ENCODE results near the gene ZBTB18.
A peak's percentile ranks its signal among the peaks of the same experiment; 100 is the strongest.

Gene ZBTB18

GRCh38 chr1:244084763-244085162 is 33.7 kb downstream of the ZBTB18 start:
- Histone ChIP-seq H3K4me3 (ENCODE audit: control insufficient read depth in 1 of 7, extremely low read depth in 1 of 7, insufficient read depth in 4 of 7, low read depth in 2 of 7, low read length in 6 of 7) (no peak overlapping the region), H3K4me1 (ENCODE audit: control extremely low read depth in 1 of 4, control insufficient read depth in 4 of 4, insufficient read depth in 4 of 4, low read length in 3 of 4) (peaks cover 0 to 7% (median 2%) of the 10 kb centered on the region in 4 experiments), H3K27ac (ENCODE audit: insufficient read depth in 1 of 2, low read depth in 1 of 2, low read length in 2 of 2, poor library complexity in 1 of 2, severe bottlenecking in 2 of 2) (no peak overlapping the region), H3K9me3 (ENCODE audit: control extremely low read depth in 1 of 5, control insufficient read depth in 4 of 5, insufficient read depth in 2 of 5, low read depth in 1 of 5, low read length in 4 of 5) (peaks cover 0 to 5% (median 0%) of the 10 kb centered on the region in 5 experiments), H3K27me3 (replicated peaks in 2 of 5; ENCODE audit: control insufficient read depth in 4 of 5, insufficient read depth in 5 of 5, low read length in 4 of 5) (no peaks in the 10 kb centered on the region), H3K36me3 (ENCODE audit: control insufficient read depth in 4 of 4, insufficient read depth in 4 of 4, low read length in 3 of 4) (no peaks in the 10 kb centered on the region)
- ChIA-PET CTCF (no interaction called here), POLR2A (no interaction called here)
- WGBS (ENCODE audit: insufficient coverage): no CpG with 5 or more reads among the region's 3 CpGs
- DNase-seq: peak; percentile 56 to 83 (median 73)

GRCh38 chr1:244085891-244086290 is 34.8 kb downstream of the ZBTB18 start:
- ChIA-PET CTCF (no interaction called here), POLR2A (no interaction called here)
- WGBS (ENCODE audit: insufficient coverage): 100% methylated on average over 1 of the region's 2 CpGs

GRCh38 chr1:244087021-244087560 is 36.0 kb downstream of the ZBTB18 start:
- CTCF ChIA-PET: no interaction called here
- no peak overlapping the region for H3K4me3 ChIP-seq (ENCODE audit: control insufficient read depth in 1 of 7, extremely low read depth in 1 of 7, insufficient read depth in 4 of 7, low read depth in 2 of 7, low read length in 6 of 7)
- H3K36me3 ChIP-seq (ENCODE audit: control insufficient read depth in 4 of 4, insufficient read depth in 4 of 4, low read length in 3 of 4): no peaks in the 10 kb centered on the region
- H3K27me3 ChIP-seq (replicated peaks in 2 of 5; ENCODE audit: control insufficient read depth in 4 of 5, insufficient read depth in 5 of 5, low read length in 4 of 5): no peaks in the 10 kb centered on the region
- POLR2A ChIA-PET: no interaction called here
- WGBS (ENCODE audit: insufficient coverage): 99% methylated on average over 12 of the region's 13 CpGs
- peaks cover 0 to 7% (median 2%) of the 10 kb centered on the region in 4 experiments for H3K4me1 ChIP-seq (ENCODE audit: control extremely low read depth in 1 of 4, control insufficient read depth in 4 of 4, insufficient read depth in 4 of 4, low read length in 3 of 4)
- peaks cover 0 to 5% (median 0%) of the 10 kb centered on the region in 5 experiments for H3K9me3 ChIP-seq (ENCODE audit: control extremely low read depth in 1 of 5, control insufficient read depth in 4 of 5, insufficient read depth in 2 of 5, low read depth in 1 of 5, low read length in 4 of 5)
- no peak overlapping the region for H3K27ac ChIP-seq (ENCODE audit: insufficient read depth in 1 of 2, low read depth in 1 of 2, low read length in 2 of 2, poor library complexity in 1 of 2, severe bottlenecking in 2 of 2)
- no peak for DNase-seq

More at GRCh38 chr1:244085891-244086290, 34.8 kb downstream of the ZBTB18 start:
- DNase-seq: no peak
- Histone ChIP-seq H3K4me3 (ENCODE audit: control insufficient read depth in 1 of 7, extremely low read depth in 1 of 7, insufficient read depth in 4 of 7, low read depth in 2 of 7, low read length in 6 of 7) (no peak overlapping the region), H3K27ac (ENCODE audit: insufficient read depth in 1 of 2, low read depth in 1 of 2, low read length in 2 of 2, poor library complexity in 1 of 2, severe bottlenecking in 2 of 2) (no peak overlapping the region), H3K4me1 (ENCODE audit: control extremely low read depth in 1 of 4, control insufficient read depth in 4 of 4, insufficient read depth in 4 of 4, low read length in 3 of 4) (peaks cover 0 to 7% (median 2%) of the 10 kb centered on the region in 4 experiments), H3K9me3 (ENCODE audit: control extremely low read depth in 1 of 5, control insufficient read depth in 4 of 5, insufficient read depth in 2 of 5, low read depth in 1 of 5, low read length in 4 of 5) (peaks cover 0 to 5% (median 0%) of the 10 kb centered on the region in 5 experiments), H3K36me3 (ENCODE audit: control insufficient read depth in 4 of 4, insufficient read depth in 4 of 4, low read length in 3 of 4) (no peaks in the 10 kb centered on the region), H3K27me3 (replicated peaks in 2 of 5; ENCODE audit: control insufficient read depth in 4 of 5, insufficient read depth in 5 of 5, low read length in 4 of 5) (no peaks in the 10 kb centered on the region)

GRCh38 chr1:244087611-244088010 is 36.5 kb downstream of the ZBTB18 start:
- Histone ChIP-seq H3K4me3 (ENCODE audit: control insufficient read depth in 1 of 7, extremely low read depth in 1 of 7, insufficient read depth in 4 of 7, low read depth in 2 of 7, low read length in 6 of 7) (no peak overlapping the region), H3K4me1 (ENCODE audit: control extremely low read depth in 1 of 4, control insufficient read depth in 4 of 4, insufficient read depth in 4 of 4, low read length in 3 of 4) (peaks cover 0 to 7% (median 2%) of the 10 kb centered on the region in 4 experiments), H3K27me3 (replicated peaks in 2 of 5; ENCODE audit: control insufficient read depth in 4 of 5, insufficient read depth in 5 of 5, low read length in 4 of 5) (no peaks in the 10 kb centered on the region), H3K9me3 (ENCODE audit: control extremely low read depth in 1 of 5, control insufficient read depth in 4 of 5, insufficient read depth in 2 of 5, low read depth in 1 of 5, low read length in 4 of 5) (peaks cover 0 to 5% (median 0%) of the 10 kb centered on the region in 5 experiments), H3K36me3 (ENCODE audit: control insufficient read depth in 4 of 4, insufficient read depth in 4 of 4, low read length in 3 of 4) (no peaks in the 10 kb centered on the region), H3K27ac (ENCODE audit: insufficient read depth in 1 of 2, low read depth in 1 of 2, low read length in 2 of 2, poor library complexity in 1 of 2, severe bottlenecking in 2 of 2) (no peak overlapping the region)
- ChIA-PET POLR2A (no interaction called here), CTCF (no interaction called here)
- DNase-seq: no peak
- WGBS (ENCODE audit: insufficient coverage): 94% methylated on average over 3 of the region's 7 CpGs

- Histone ChIP-seq H3K4me1 (ENCODE audit: control extremely low read depth in 1 of 4, control insufficient read depth in 4 of 4, insufficient read depth in 4 of 4, low read length in 3 of 4) (peaks cover 0 to 7% (median 2%) of the 10 kb centered on the region in 4 experiments), H3K27ac (ENCODE audit: insufficient read depth in 1 of 2, low read depth in 1 of 2, low read length in 2 of 2, poor library complexity in 1 of 2, severe bottlenecking in 2 of 2) (no peak overlapping the region), H3K9me3 (ENCODE audit: control extremely low read depth in 1 of 5, control insufficient read depth in 4 of 5, insufficient read depth in 2 of 5, low read depth in 1 of 5, low read length in 4 of 5) (peaks cover 0 to 5% (median 0%) of the 10 kb centered on the region in 5 experiments), H3K36me3 (ENCODE audit: control insufficient read depth in 4 of 4, insufficient read depth in 4 of 4, low read length in 3 of 4) (no peaks in the 10 kb centered on the region), H3K4me3 (ENCODE audit: control insufficient read depth in 1 of 7, extremely low read depth in 1 of 7, insufficient read depth in 4 of 7, low read depth in 2 of 7, low read length in 6 of 7) (no peak overlapping the region), H3K27me3 (replicated peaks in 2 of 5; ENCODE audit: control insufficient read depth in 4 of 5, insufficient read depth in 5 of 5, low read length in 4 of 5) (no peaks in the 10 kb centered on the region)
- ChIA-PET POLR2A (interaction anchor here (0.6 kb wide), 1 partner anchor 22 kb away, joined by 3 read pairs; no protein-coding TSS in a partner anchor), CTCF (no interaction called here)
- 100% methylated on average over 3 of the region's 6 CpGs for WGBS (ENCODE audit: insufficient coverage)
- DNase-seq: no peak
Measured at GRCh38 chr1:244088161-244088560, 37.1 kb downstream of the ZBTB18 start.

GRCh38 chr1:244089561-244089960 is 38.5 kb downstream of the ZBTB18 start:
- Histone ChIP-seq H3K4me3 (ENCODE audit: control insufficient read depth in 1 of 7, extremely low read depth in 1 of 7, insufficient read depth in 4 of 7, low read depth in 2 of 7, low read length in 6 of 7) (no peak overlapping the region), H3K9me3 (ENCODE audit: control extremely low read depth in 1 of 5, control insufficient read depth in 4 of 5, insufficient read depth in 2 of 5, low read depth in 1 of 5, low read length in 4 of 5) (peaks cover 0 to 5% (median 0%) of the 10 kb centered on the region in 5 experiments), H3K36me3 (ENCODE audit: control insufficient read depth in 4 of 4, insufficient read depth in 4 of 4, low read length in 3 of 4) (no peaks in the 10 kb centered on the region), H3K27me3 (replicated peaks in 2 of 5; ENCODE audit: control insufficient read depth in 4 of 5, insufficient read depth in 5 of 5, low read length in 4 of 5) (no peaks in the 10 kb centered on the region), H3K27ac (ENCODE audit: insufficient read depth in 1 of 2, low read depth in 1 of 2, low read length in 2 of 2, poor library complexity in 1 of 2, severe bottlenecking in 2 of 2) (no peak overlapping the region), H3K4me1 (ENCODE audit: control extremely low read depth in 1 of 4, control insufficient read depth in 4 of 4, insufficient read depth in 4 of 4, low read length in 3 of 4) (peaks cover 0 to 5% (median 2%) of the 10 kb centered on the region in 4 experiments)
- WGBS (ENCODE audit: insufficient coverage): 100% methylated on average over 5 of the region's 8 CpGs
- CTCF ChIA-PET: interaction anchor here (1.4 to 2.1 kb wide), 2 partner anchors 24 to 181 kb away, joined by 3 to 4 read pairs; no protein-coding TSS in a partner anchor
- POLR2A ChIA-PET: no interaction called here
- no peak for DNase-seq

GRCh38 chr1:244090645-244091044 is 39.6 kb downstream of the ZBTB18 start:
- Histone ChIP-seq H3K4me1 (ENCODE audit: control extremely low read depth in 1 of 4, control insufficient read depth in 4 of 4, insufficient read depth in 4 of 4, low read length in 3 of 4) (peaks cover 0 to 6% (median 0%) of the 10 kb centered on the region in 4 experiments), H3K9me3 (ENCODE audit: control extremely low read depth in 1 of 5, control insufficient read depth in 4 of 5, insufficient read depth in 2 of 5, low read depth in 1 of 5, low read length in 4 of 5) (peaks cover 0 to 5% (median 0%) of the 10 kb centered on the region in 5 experiments), H3K4me3 (ENCODE audit: control insufficient read depth in 1 of 7, extremely low read depth in 1 of 7, insufficient read depth in 4 of 7, low read depth in 2 of 7, low read length in 6 of 7) (no peak overlapping the region), H3K27me3 (replicated peaks in 2 of 5; ENCODE audit: control insufficient read depth in 4 of 5, insufficient read depth in 5 of 5, low read length in 4 of 5) (no peaks in the 10 kb centered on the region), H3K36me3 (ENCODE audit: control insufficient read depth in 4 of 4, insufficient read depth in 4 of 4, low read length in 3 of 4) (no peaks in the 10 kb centered on the region), H3K27ac (ENCODE audit: insufficient read depth in 1 of 2, low read depth in 1 of 2, low read length in 2 of 2, poor library complexity in 1 of 2, severe bottlenecking in 2 of 2) (no peak overlapping the region)
- DNase-seq: no peak
- WGBS (ENCODE audit: insufficient coverage): 96% methylated on average over 3 of the region's 3 CpGs
- POLR2A ChIA-PET: no interaction called here
- CTCF ChIA-PET: interaction anchor here (2.1 kb wide), 1 partner anchor 180 kb away, joined by 4 read pairs; no protein-coding TSS in a partner anchor

All from common myeloid progenitor, CD34-positive (primary cell).